IMR-90 (cell line): ENCODE measurements around the gene ARSB. TPM values are rescaled to one million over a fixed set of nuclear protein-coding genes. Genes with fewer than 3 reads are reported as not detected.

Experiments used
- ATAC-seq: fragments of 200-7000 bp; cut with Tn5 transposase; 2 replicates; pipeline ENCODE4 v1.9.1; 2020; ENCODE audit warnings: low read depth, mild to moderate bottlenecking, moderate library complexity
- BruUV-seq: library from RNA; stranded (reverse); fragments of 400-500 nt; replicated peaks from 2 replicates; lab custom pipeline; 2021; lab: Mats Ljungman, UMichigan
- CTCF ChIA-PET: fragments of 300-600 bp; formaldehyde crosslinking; extraction: SDS; loops from one replicate; lab custom pipeline; 2021; ENCODE audit warnings: antibody characterized with exemption; lab: Yijun Ruan, JAX
- POLR2A ChIA-PET: fragments of 300-600 bp; sonication (Branson Sonifier 250); formaldehyde crosslinking; loops from one replicate; lab custom pipeline; 2022; ENCODE audit warnings: antibody characterized with exemption; ENCODE audit not compliant: unreplicated experiment; lab: Charles Lee
- DNase-seq: peaks from one replicate; pipeline ENCODE4 v3.0.0; 2013
- H2AFZ ChIP-seq: replicated peaks from 2 replicates; pipeline ENCODE3; 2013; ENCODE audit warnings: low read length, mild to moderate bottlenecking; ENCODE audit not compliant: poor library complexity
- H2AK5ac ChIP-seq: 2 replicates; pipeline ENCODE4 v1.6.1; 2013; ENCODE audit warnings: low read depth, low read length, inconsistent platforms
- H2AK9ac ChIP-seq: replicated peaks from 2 replicates; pipeline ENCODE3; 2013; ENCODE audit warnings: mild to moderate bottlenecking, low read depth, low read length, moderate library complexity; ENCODE audit not compliant: poor library complexity
- H2BK120ac ChIP-seq: 2 replicates; pipeline ENCODE4 v1.6.1; 2013; ENCODE audit warnings: low read depth, low read length, inconsistent platforms
- H2BK15ac ChIP-seq: 3 replicates; pipeline ENCODE4 v1.6.1; 2013; ENCODE audit warnings: low read depth, low read length, inconsistent platforms
- H2BK20ac ChIP-seq: 2 replicates; pipeline ENCODE4 v1.6.1; 2013; ENCODE audit warnings: low read depth, mild to moderate bottlenecking, inconsistent platforms, low read length, moderate library complexity
- H2BK5ac ChIP-seq: 2 replicates; pipeline ENCODE4 v1.6.1; 2013; ENCODE audit warnings: mild to moderate bottlenecking, low read depth, low read length, inconsistent platforms; ENCODE audit not compliant: poor library complexity, severe bottlenecking
- H3K14ac ChIP-seq: replicated peaks from 2 replicates; pipeline ENCODE4 v1.6.1; 2013; ENCODE audit warnings: low read depth, low read length, inconsistent platforms
- H3K18ac ChIP-seq: 2 replicates; pipeline ENCODE4 v1.6.1; 2013; ENCODE audit warnings: low read depth, low read length, control low read depth
- H3K23ac ChIP-seq: 2 replicates; pipeline ENCODE4 v1.6.1; 2013; ENCODE audit warnings: low read depth, low read length, inconsistent platforms
- H3K27ac ChIP-seq: 2 replicates; pipeline ENCODE4 v1.5.1; 2013; ENCODE audit warnings: mild to moderate bottlenecking, control low read depth, low read length; ENCODE audit not compliant: insufficient read depth
- H3K27me3 ChIP-seq: 2 replicates; pipeline ENCODE4 v1.6.1; 2013; ENCODE audit warnings: low read length; ENCODE audit not compliant: control insufficient read depth, insufficient read depth
- H3K36me3 ChIP-seq: 2 replicates; pipeline ENCODE4 v1.6.1; 2013; ENCODE audit warnings: low read length, mixed read lengths; ENCODE audit not compliant: control insufficient read depth, insufficient read depth
- H3K4ac ChIP-seq: 2 replicates; pipeline ENCODE4 v1.6.1; 2013; ENCODE audit warnings: low read depth, low read length, inconsistent platforms
- H3K4me1 ChIP-seq: 2 replicates; pipeline ENCODE4 v1.6.1; 2013; ENCODE audit warnings: low read length, mixed read lengths; ENCODE audit not compliant: control insufficient read depth, insufficient read depth
- H3K4me2 ChIP-seq: 2 replicates; pipeline ENCODE4 v1.6.1; 2013; ENCODE audit warnings: low read depth, mild to moderate bottlenecking, control low read depth, low read length, moderate library complexity
- H3K4me3 ChIP-seq: 2 replicates; pipeline ENCODE4 v1.5.1; 2013; ENCODE audit warnings: low read depth, mild to moderate bottlenecking, control low read depth, low read length, moderate library complexity; ENCODE audit not compliant: insufficient read depth
- H3K56ac ChIP-seq: 2 replicates; pipeline ENCODE4 v1.6.1; 2013; ENCODE audit warnings: low read length, inconsistent platforms; ENCODE audit not compliant: insufficient read depth; ENCODE audit errors: extremely low read depth
- H3K79me1 ChIP-seq, 2 experiments: 2 replicates each; pipeline ENCODE4 v1.6.1; 2013; ENCODE audit warnings: low read length in 2 of 2, inconsistent platforms in 1 of 2, low read depth in 1 of 2
- H3K9ac ChIP-seq: 2 replicates; pipeline ENCODE4 v1.6.1; 2013; ENCODE audit warnings: low read depth, low read length, control low read depth
- H3K9me1 ChIP-seq: 2 replicates; pipeline ENCODE4 v1.6.1; 2013; ENCODE audit warnings: low read length, inconsistent platforms; ENCODE audit not compliant: insufficient read depth
- H3K9me3 ChIP-seq: 2 replicates; pipeline ENCODE4 v1.6.1; 2013; ENCODE audit warnings: low read length; ENCODE audit not compliant: control insufficient read depth, insufficient read depth
- H4K20me1 ChIP-seq: 2 replicates; pipeline ENCODE4 v1.6.1; 2013; ENCODE audit warnings: low read length, inconsistent platforms; ENCODE audit not compliant: insufficient read depth
- H4K5ac ChIP-seq: 2 replicates; pipeline ENCODE4 v1.6.1; 2013; ENCODE audit warnings: mild to moderate bottlenecking, low read depth, low read length, control low read depth
- H4K8ac ChIP-seq, 2 experiments: 2 replicates each; pipeline ENCODE4 v1.6.1; 2013; ENCODE audit warnings: low read depth in 2 of 2, low read length in 2 of 2, control low read depth in 1 of 2, inconsistent platforms in 1 of 2
- H4K91ac ChIP-seq: 2 replicates; pipeline ENCODE4 v1.6.1; 2013; ENCODE audit warnings: low read depth, low read length, inconsistent platforms; ENCODE audit not compliant: insufficient read depth
- BHLHE40 ChIP-seq: fragments of 150-350 bp; IDR thresholded peaks from 2 replicates; pipeline ENCODE4 v1.6.1; 2016; ENCODE audit warnings: mild to moderate bottlenecking, low read depth, low read length
- CEBPB ChIP-seq: IDR thresholded peaks from 2 replicates; pipeline ENCODE4 v1.6.1; 2012; ENCODE audit warnings: low read depth, low read length, improper control_type of control experiment
- CHD1 ChIP-seq: IDR thresholded peaks from 2 replicates; pipeline ENCODE4 v1.6.1; 2012; ENCODE audit warnings: low read depth, low read length, improper control_type of control experiment
- FOS ChIP-seq: fragments of 150-350 bp; IDR thresholded peaks from 2 replicates; pipeline ENCODE4 v1.6.1; 2016; ENCODE audit warnings: low read depth, low read length
- NFE2L2 ChIP-seq: fragments of 150-350 bp; IDR thresholded peaks from 2 replicates; pipeline ENCODE4 v1.6.1; 2016; ENCODE audit warnings: low read depth, mild to moderate bottlenecking, low read length
- POLR2A ChIP-seq: IDR thresholded peaks from 2 replicates; pipeline ENCODE4 v1.6.1; 2012; ENCODE audit warnings: mild to moderate bottlenecking, low read depth, low read length
- RFX5 ChIP-seq: IDR thresholded peaks from 2 replicates; pipeline ENCODE4 v1.8.0; 2012; ENCODE audit warnings: low read depth, mild to moderate bottlenecking, low read length, moderate library complexity
- SMC3 ChIP-seq: fragments of 150-350 bp; IDR thresholded peaks from 2 replicates; pipeline ENCODE4 v1.6.1; 2016; ENCODE audit warnings: low read depth, mild to moderate bottlenecking, antibody characterized with exemption, low read length, moderate library complexity
- USF2 ChIP-seq: fragments of 150-350 bp; IDR thresholded peaks from 2 replicates; pipeline ENCODE4 v1.6.1; 2017; ENCODE audit warnings: mild to moderate bottlenecking, antibody characterized with exemption, low read length, low read depth
- dilution Hi-C: fragments of 300-500 bp; cut with HindIII; formaldehyde crosslinking; loops from one replicate; pipeline ENCODE4 v1.14.3; 2018; ENCODE audit warnings: low sequenced_read_pairs; ENCODE audit not compliant: unreplicated experiment
- in situ Hi-C: fragments of 300-500 bp; cut with MboI; formaldehyde crosslinking; loops from 3 replicates; pipeline ENCODE4 v1.14.3; 2019; ENCODE audit warnings: low sequenced_read_pairs, inconsistent platforms, mixed read lengths
- intact Hi-C: fragments of 100-400 bp; cut with micrococcal nuclease; formaldehyde crosslinking; loops from 2 replicates; pipeline ENCODE4 v1.10.0; 2022
- polyA plus RNA-seq, 3 experiments: library from polyadenylated mRNA; depleted of rRNA; stranded (reverse); fragments of >200 nt; gene quantifications; 2 replicates each; pipeline ENCODE4 v1.2.3, GENCODE V29; 2012; ENCODE audit warnings: low replicate concordance in 1 of 3
- total RNA-seq: library from RNA; depleted of rRNA; stranded (reverse); fragments of >200 nt; gene quantifications from 2 replicates; pipeline ENCODE4 v1.2.3, GENCODE V29; 2012
- TF ChIP-seq, protein P1 (sequence below): conservative IDR thresholded peaks from 2 replicates; pipeline ENCODE4 v1.5.1; 2012; ENCODE audit warnings: mild to moderate bottlenecking, low read depth, low read length, improper control_type of control experiment

The ARSB gene
- total and polyA plus RNA-seq, 2 of the 4 experiments (the other 2 are of a cell fraction) = 16.0 to 16.3 TPM

GRCh38 chr5:78979909-78980308 lies 5.2 kb downstream of the ARSB start:
- H3K36me3 ChIP-seq = no peaks in the 10 kb centered on the region
- intact Hi-C loops = loop anchor here (5.0 to 10.0 kb wide), 2 partner anchors 42 to 1675 kb away; no protein-coding TSS in a partner anchor
- ATAC-seq (no peak), DNase-seq (no peak)
- peaks cover 9% of the 10 kb centered on the region for H3K4me1 ChIP-seq
- no peak overlapping the region for H4K91ac ChIP-seq
- H2BK20ac ChIP-seq = no peak overlapping the region
- no peaks in the 10 kb centered on the region for H3K9me3 ChIP-seq
- H3K14ac ChIP-seq = no peak overlapping the region
- H3K27ac ChIP-seq = no peak overlapping the region
- no peak overlapping the region for H4K5ac ChIP-seq
- in situ Hi-C loops = no loop called here
- dilution Hi-C loops = no loop called here
- no peak overlapping the region for H3K4ac ChIP-seq
- no peak overlapping the region for H2AFZ ChIP-seq
- ChIA-PET CTCF (no interaction called here), POLR2A (no interaction called here)
- no peaks in the 10 kb centered on the region for H4K20me1 ChIP-seq
- H3K27me3 ChIP-seq = no peaks in the 10 kb centered on the region
- H3K23ac ChIP-seq = no peak overlapping the region
- TF ChIP-seq CEBPB (no peak), CHD1 (no peak), NFE2L2 (no peak), USF2 (no peak), SMC3 (no peak), RFX5 (no peak), FOS (no peak), BHLHE40 (no peak), POLR2A (no peak)
- TF ChIP-seq, protein P1, sequence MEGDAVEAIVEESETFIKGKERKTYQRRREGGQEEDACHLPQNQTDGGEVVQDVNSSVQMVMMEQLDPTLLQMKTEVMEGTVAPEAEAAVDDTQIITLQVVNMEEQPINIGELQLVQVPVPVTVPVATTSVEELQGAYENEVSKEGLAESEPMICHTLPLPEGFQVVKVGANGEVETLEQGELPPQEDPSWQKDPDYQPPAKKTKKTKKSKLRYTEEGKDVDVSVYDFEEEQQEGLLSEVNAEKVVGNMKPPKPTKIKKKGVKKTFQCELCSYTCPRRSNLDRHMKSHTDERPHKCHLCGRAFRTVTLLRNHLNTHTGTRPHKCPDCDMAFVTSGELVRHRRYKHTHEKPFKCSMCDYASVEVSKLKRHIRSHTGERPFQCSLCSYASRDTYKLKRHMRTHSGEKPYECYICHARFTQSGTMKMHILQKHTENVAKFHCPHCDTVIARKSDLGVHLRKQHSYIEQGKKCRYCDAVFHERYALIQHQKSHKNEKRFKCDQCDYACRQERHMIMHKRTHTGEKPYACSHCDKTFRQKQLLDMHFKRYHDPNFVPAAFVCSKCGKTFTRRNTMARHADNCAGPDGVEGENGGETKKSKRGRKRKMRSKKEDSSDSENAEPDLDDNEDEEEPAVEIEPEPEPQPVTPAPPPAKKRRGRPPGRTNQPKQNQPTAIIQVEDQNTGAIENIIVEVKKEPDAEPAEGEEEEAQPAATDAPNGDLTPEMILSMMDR = no peak
- H3K4me3 ChIP-seq = no peak overlapping the region
- no peak overlapping the region for H2BK120ac ChIP-seq
- no peak overlapping the region for H4K8ac ChIP-seq
- no peak overlapping the region for H2AK9ac ChIP-seq
- no peak overlapping the region for H2AK5ac ChIP-seq
- BruUV-seq = no TSS peak
- H3K4me2 ChIP-seq = no peak overlapping the region
- H3K79me1 ChIP-seq = peaks cover 25 to 39% of the 10 kb centered on the region in 2 experiments
- peaks cover 10% of the 10 kb centered on the region for H3K9me1 ChIP-seq
- H3K56ac ChIP-seq = no peak overlapping the region
- H2BK5ac ChIP-seq = no peak overlapping the region
- no peak overlapping the region for H3K9ac ChIP-seq
- H3K18ac ChIP-seq = no peak overlapping the region
- no peak overlapping the region for H2BK15ac ChIP-seq
